K562 (cell line): ENCODE results near the gene RABL6. TPM values are rescaled to one million over a fixed set of nuclear protein-coding genes. Genes with fewer than 3 reads are reported as not detected.
"Not testable (repeated sequence)": the region's sequence is repeated elsewhere in the genome, so short reads cannot be mapped to it uniquely, and the experiment has no call there.

ENCODE experiments used
- ATAC-seq: fragments of 200-7000 bp; cut with Tn5 transposase; 3 replicates; pipeline ENCODE4 v1.9.1; 2020; ENCODE audit warnings: moderate library complexity
- BruUV-seq: library from RNA; stranded (reverse); fragments of 400-500 nt; replicated peaks from 2 replicates; lab custom pipeline; 2021; lab: Mats Ljungman, UMichigan
- CTCF ChIA-PET: fragments of 300-600 bp; formaldehyde crosslinking; extraction: SDS; loops from one replicate; lab custom pipeline; 2021; ENCODE audit warnings: low intra/inter-chr PET ratio; lab: Yijun Ruan, JAX
- POLR2A ChIA-PET: fragments of 300-600, 350-650 bp; sonication (Branson Sonifier 250); formaldehyde crosslinking; extraction: SDS; loops from one replicate; lab custom pipeline; 2021; ENCODE audit warnings: antibody characterized with exemption, inconsistent platforms; lab: Yijun Ruan, JAX
- DNase-seq, 4 experiments: peaks; one replicate each; pipeline versions ENCODE4 v3.0.0 to v3.0.0-alpha.2; 2011 to 2018; ENCODE audit warnings: low spot score in 3 of 4, mixed read lengths in 3 of 4; ENCODE audit errors: extremely low read depth in 1 of 4
- FAIRE-seq: peaks from 2 replicates; lab custom pipeline; 2011; peaks lifted over from hg19 to GRCh38; lab: Jason Lieb, UNC
- H2AFZ ChIP-seq: 2 replicates; pipeline ENCODE4 v1.6.0; 2011; ENCODE audit warnings: low read depth, low read length, control low read depth, inconsistent platforms
- H3K27ac ChIP-seq: fragments of 200-600 bp; 3 replicates; pipeline ENCODE4 v1.8.0; 2011; ENCODE audit warnings: low read depth, mild to moderate bottlenecking, control low read depth, inconsistent platforms, low read length, moderate library complexity, mixed read lengths; ENCODE audit errors: extremely low read depth
- H3K27me3 ChIP-seq, 2 experiments: fragments of 300-600 bp in 1 of 2; 2 replicates in 1 of 2; 3 replicates in 1 of 2; pipeline versions ENCODE4 v1.6.0 to v1.8.0; 2011; ENCODE audit warnings: inconsistent platforms in 2 of 2, low read length in 2 of 2, mild to moderate bottlenecking in 1 of 2, mixed read lengths in 1 of 2, moderate library complexity in 1 of 2; ENCODE audit not compliant: control insufficient read depth in 2 of 2, insufficient read depth in 2 of 2
- H3K36me3 ChIP-seq: fragments of 300-600 bp; 3 replicates; pipeline ENCODE4 v1.8.0; 2011; ENCODE audit warnings: mild to moderate bottlenecking, low read length, inconsistent platforms; ENCODE audit not compliant: control insufficient read depth, insufficient read depth
- H3K4me1 ChIP-seq, 2 experiments: fragments of 200-600 bp in 1 of 2; replicated peaks in 1 of 2; 2 replicates in 1 of 2; 3 replicates in 1 of 2; pipeline versions ENCODE4 v1.5.1 to v1.8.0; 2011; ENCODE audit warnings: inconsistent platforms in 2 of 2, low read length in 2 of 2, mild to moderate bottlenecking in 1 of 2, mixed read lengths in 1 of 2, moderate library complexity in 1 of 2; ENCODE audit not compliant: control insufficient read depth in 2 of 2, insufficient read depth in 2 of 2
- H3K4me2 ChIP-seq: 2 replicates; pipeline ENCODE4 v1.6.1; 2011; ENCODE audit warnings: low read length, control low read depth, inconsistent platforms, mixed read lengths; ENCODE audit not compliant: insufficient read depth
- H3K4me3 ChIP-seq: fragments of 200-600 bp; sonication (generic), shearing (Covaris generic); 2 replicates; pipeline ENCODE4 v1.5.1; 2016; ENCODE audit warnings: control low read depth, inconsistent platforms
- H3K79me2 ChIP-seq: fragments of 200-600 bp; 3 replicates; pipeline ENCODE4 v1.8.0; 2011; ENCODE audit warnings: low read length, inconsistent platforms; ENCODE audit not compliant: control insufficient read depth, insufficient read depth
- H3K9ac ChIP-seq, 2 experiments: 2 replicates each; pipeline versions ENCODE4 v1.6.0 to v1.6.1; 2011; ENCODE audit warnings: low read depth in 2 of 2, low read length in 2 of 2, control low read depth in 1 of 2, inconsistent platforms in 1 of 2, mild to moderate bottlenecking in 1 of 2, mixed read lengths in 1 of 2; ENCODE audit not compliant: insufficient read depth in 1 of 2
- H3K9me1 ChIP-seq: one replicate; pipeline ENCODE4 v1.6.0; 2011; ENCODE audit warnings: inconsistent platforms, mild to moderate bottlenecking, low read length, moderate library complexity; ENCODE audit not compliant: control insufficient read depth, insufficient read depth
- H3K9me3 ChIP-seq: replicated peaks from 2 replicates; pipeline ENCODE4 v1.5.1; 2011; ENCODE audit warnings: low read depth, low read length, inconsistent platforms; ENCODE audit not compliant: control insufficient read depth, insufficient read depth
- H4K20me1 ChIP-seq: replicated peaks from 2 replicates; pipeline ENCODE4 v1.6.1; 2011; ENCODE audit warnings: low read length, inconsistent platforms, mixed read lengths; ENCODE audit not compliant: control insufficient read depth, insufficient read depth
- ATF7 ChIP-seq: fragments of 450-650 bp; IDR thresholded peaks from 2 replicates; pipeline ENCODE4 v1.7.1; 2014; ENCODE audit warnings: mild to moderate bottlenecking, moderate library complexity
- BHLHE40 ChIP-seq: IDR thresholded peaks from 2 replicates; pipeline ENCODE4 v1.6.1; 2011; ENCODE audit warnings: low read length, improper control_type of control experiment
- CXXC5 ChIP-seq: fragments of 250-450 bp; sonication (Bioruptor Pico); IDR thresholded peaks from 2 replicates; pipeline ENCODE4 v1.8.0; 2022; ENCODE audit warnings: inconsistent platforms, mild to moderate bottlenecking, moderate library complexity
- FOSL1 ChIP-seq: fragments of 200-800 bp; sonication (Bioruptor generic); conservative IDR thresholded peaks from 2 replicates; pipeline ENCODE4 v1.6.1; 2016; ENCODE audit warnings: missing genetic modification characterization, missing compliant biosample characterization
- JUND ChIP-seq, 2 experiments: IDR thresholded peaks; 2 replicates in 1 of 2; 3 replicates in 1 of 2; pipeline ENCODE4 v1.6.1; 2011; ENCODE audit warnings: borderline replicate concordance in 2 of 2, low read depth in 2 of 2, low read length in 2 of 2, improper control_type of control experiment in 1 of 2, missing biosample characterization in 1 of 2, missing genetic modification characterization in 1 of 2, missing genetic modification reagents in 1 of 2
- SMARCA4 ChIP-seq: fragments of 450-650 bp; IDR thresholded peaks from 2 replicates; pipeline ENCODE4 v1.6.1; 2016
- TOE1 ChIP-seq, 2 experiments: fragments of 450-650 bp in 1 of 2; sonication (generic) in 1 of 2; formaldehyde crosslinking in 1 of 2; IDR thresholded peaks; 2 replicates each; pipeline versions ENCODE4 v1.7.1 to v1.8.0; 2016 to 2022; ENCODE audit warnings: borderline replicate concordance in 2 of 2, mild to moderate bottlenecking in 2 of 2, antibody characterized with exemption in 1 of 2, inconsistent platforms in 1 of 2, low read depth in 1 of 2, missing genetic modification reagents in 1 of 2, moderate library complexity in 1 of 2
- ZEB2 ChIP-seq: fragments of 450-650 bp; IDR thresholded peaks from 2 replicates; pipeline ENCODE4 v1.6.1; 2016
- WGBS: fragments of 100-300 bp; shearing (Covaris generic); methylation state at CpG from one replicate; pipeline ENCODE4 v1.1.6; 2016; ENCODE audit warnings: low coverage, mixed read lengths; ENCODE audit not compliant: insufficient coverage; ENCODE audit errors: missing lambda C conversion rate; 5-methylcytosine and 5-hydroxymethylcytosine counted together
- in situ Hi-C: fragments of 300-500 bp; cut with MboI; formaldehyde crosslinking; loops from 4 replicates; pipeline ENCODE4 v1.15.0; 2018; ENCODE audit warnings: inconsistent platforms, mixed read lengths
- intact Hi-C: fragments of 100-400 bp; cut with micrococcal nuclease; formaldehyde crosslinking; loops from 2 replicates; pipeline ENCODE4 v1.14.2; 2022
- polyA plus RNA-seq, 8 experiments: library from polyadenylated mRNA; depleted of rRNA in 4 of 8; stranded (reverse) in 5 of 8; unstranded in 3 of 8; fragments of >200 nt; fragmentation: Nextera tagmentation in 2 of 8; fragmentation: Illumina TruSeq in 1 of 8; extraction: Ambion mirVana in 2 of 8; extraction: Trizol in 1 of 8; gene quantifications; 2 replicates each; pipeline versions ENCODE4 v1.2.1 to v1.2.3, GENCODE V29; 2011 to 2014; ENCODE audit warnings: inconsistent platforms in 1 of 8, missing spikeins in 1 of 8
- total RNA-seq, 7 experiments: library from RNA; depleted of rRNA in 6 of 7; stranded (reverse); fragments of >200 nt in 6 of 7; fragmentation: Illumina TruSeq in 2 of 7; extraction: Trizol in 2 of 7; gene quantifications; 2 replicates each; pipeline versions ENCODE4 v1.2.1 to v1.2.3, GENCODE V29; 2011 to 2021; ENCODE audit warnings: low replicate concordance in 1 of 7
- TF ChIP-seq, protein P1 (sequence below): sonication (generic); formaldehyde crosslinking; IDR thresholded peaks from 2 replicates; pipeline ENCODE4 v1.5.0; 2020; ENCODE audit warnings: missing genetic modification reagents
- TF ChIP-seq, protein P2 (sequence below), 2 experiments: fragments of 450-650 bp; formaldehyde crosslinking in 1 of 2; IDR thresholded peaks; 2 replicates each; pipeline versions ENCODE4 v1.4.0 to v1.6.1; 2014 to 2020; ENCODE audit warnings: mild to moderate bottlenecking in 2 of 2, borderline replicate concordance in 1 of 2, low read depth in 1 of 2

Gene RABL6
- total and polyA plus RNA-seq, 9 of the 15 experiments (the other 6 are each of a cell fraction or from before 2014, with no cell fraction given) = 5.6 to 181 (median 84.5) TPM

DNA sequence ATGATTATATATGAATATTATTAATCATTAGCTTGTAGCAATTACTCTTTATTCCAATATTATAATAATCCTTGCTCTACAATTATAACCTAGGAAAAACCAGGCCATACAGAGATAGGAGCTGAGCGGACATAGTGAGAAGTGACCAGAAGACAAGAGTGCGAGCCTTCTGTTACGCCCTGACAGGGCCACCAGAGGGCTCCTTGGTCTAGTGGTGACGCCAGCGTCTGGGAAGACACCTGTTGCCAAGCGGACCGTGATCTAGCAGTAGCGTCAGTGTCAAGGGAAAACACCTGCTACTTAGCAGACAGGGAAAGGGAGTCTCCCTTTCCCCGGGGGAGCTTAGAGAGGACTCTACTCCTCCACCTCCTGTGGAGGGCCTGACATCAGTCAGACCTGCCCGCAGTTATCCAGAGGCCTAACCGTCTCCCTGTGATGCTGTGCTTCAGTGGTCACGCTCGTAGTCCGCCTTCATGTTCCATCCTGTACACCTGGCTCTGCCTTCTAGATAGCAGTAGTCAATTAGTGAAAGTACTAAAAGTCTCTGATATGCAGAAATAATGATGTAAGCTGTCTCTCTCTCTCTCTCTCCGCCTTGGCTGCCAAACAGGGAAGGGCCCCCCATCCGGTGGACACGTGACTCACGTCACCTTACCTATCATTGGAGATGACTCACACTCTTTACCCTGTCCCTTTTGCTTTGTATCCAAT lies 41.2 kb upstream of the RABL6 start:
- DNase-seq = peak in 1 of 4 experiments; percentile 75
- not testable (repeated sequence) for H3K27ac ChIP-seq; TF ChIP-seq JUND (tag; IDR thresholded peaks at IDR 0.05; ENCODE audit: borderline replicate concordance, low read depth, low read length); TOE1 (CRISPR knock-in tag; IDR thresholded peaks at IDR 0.05; ENCODE audit: borderline replicate concordance, low read depth)
- H3K4me2 ChIP-seq = peak overlapping the region; percentile 37
- TF ChIP-seq CXXC5 (peak; percentile 58), ATF7 (peak; percentile 45), ZEB2 (peak; percentile 74; the same call in 1 of the 2 replicates), BHLHE40 (peak; percentile 63; the same call in 1 of the 2 replicates), JUND (IDR thresholded peaks at IDR 0.05; ENCODE audit: borderline replicate concordance, low read depth, low read length) (peak; percentile 70; the same call in 1 of the 2 replicates), FOSL1 (peak; percentile 51), SMARCA4 (peak; percentile 18; the same call in 1 of the 2 replicates), TOE1 (IDR thresholded peaks at IDR 0.05; ENCODE audit: borderline replicate concordance) (peak; percentile 76)
- TF ChIP-seq, protein P1, sequence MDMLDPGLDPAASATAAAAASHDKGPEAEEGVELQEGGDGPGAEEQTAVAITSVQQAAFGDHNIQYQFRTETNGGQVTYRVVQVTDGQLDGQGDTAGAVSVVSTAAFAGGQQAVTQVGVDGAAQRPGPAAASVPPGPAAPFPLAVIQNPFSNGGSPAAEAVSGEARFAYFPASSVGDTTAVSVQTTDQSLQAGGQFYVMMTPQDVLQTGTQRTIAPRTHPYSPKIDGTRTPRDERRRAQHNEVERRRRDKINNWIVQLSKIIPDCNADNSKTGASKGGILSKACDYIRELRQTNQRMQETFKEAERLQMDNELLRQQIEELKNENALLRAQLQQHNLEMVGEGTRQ (CRISPR knock-in tag) = peak; percentile 81
- TF ChIP-seq, protein P2, sequence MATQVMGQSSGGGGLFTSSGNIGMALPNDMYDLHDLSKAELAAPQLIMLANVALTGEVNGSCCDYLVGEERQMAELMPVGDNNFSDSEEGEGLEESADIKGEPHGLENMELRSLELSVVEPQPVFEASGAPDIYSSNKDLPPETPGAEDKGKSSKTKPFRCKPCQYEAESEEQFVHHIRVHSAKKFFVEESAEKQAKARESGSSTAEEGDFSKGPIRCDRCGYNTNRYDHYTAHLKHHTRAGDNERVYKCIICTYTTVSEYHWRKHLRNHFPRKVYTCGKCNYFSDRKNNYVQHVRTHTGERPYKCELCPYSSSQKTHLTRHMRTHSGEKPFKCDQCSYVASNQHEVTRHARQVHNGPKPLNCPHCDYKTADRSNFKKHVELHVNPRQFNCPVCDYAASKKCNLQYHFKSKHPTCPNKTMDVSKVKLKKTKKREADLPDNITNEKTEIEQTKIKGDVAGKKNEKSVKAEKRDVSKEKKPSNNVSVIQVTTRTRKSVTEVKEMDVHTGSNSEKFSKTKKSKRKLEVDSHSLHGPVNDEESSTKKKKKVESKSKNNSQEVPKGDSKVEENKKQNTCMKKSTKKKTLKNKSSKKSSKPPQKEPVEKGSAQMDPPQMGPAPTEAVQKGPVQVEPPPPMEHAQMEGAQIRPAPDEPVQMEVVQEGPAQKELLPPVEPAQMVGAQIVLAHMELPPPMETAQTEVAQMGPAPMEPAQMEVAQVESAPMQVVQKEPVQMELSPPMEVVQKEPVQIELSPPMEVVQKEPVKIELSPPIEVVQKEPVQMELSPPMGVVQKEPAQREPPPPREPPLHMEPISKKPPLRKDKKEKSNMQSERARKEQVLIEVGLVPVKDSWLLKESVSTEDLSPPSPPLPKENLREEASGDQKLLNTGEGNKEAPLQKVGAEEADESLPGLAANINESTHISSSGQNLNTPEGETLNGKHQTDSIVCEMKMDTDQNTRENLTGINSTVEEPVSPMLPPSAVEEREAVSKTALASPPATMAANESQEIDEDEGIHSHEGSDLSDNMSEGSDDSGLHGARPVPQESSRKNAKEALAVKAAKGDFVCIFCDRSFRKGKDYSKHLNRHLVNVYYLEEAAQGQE (IDR thresholded peaks at IDR 0.05; ENCODE audit: borderline replicate concordance) = peak; percentile 6; the same call in 1 of the 2 replicates
- TF ChIP-seq, protein P2 (CRISPR knock-in tag; IDR thresholded peaks at IDR 0.05; ENCODE audit: low read depth) = not testable (repeated sequence)

More for the DNA sequence above, 41.2 kb upstream of the RABL6 start:
- H4K20me1 ChIP-seq, BruUV-seq, H3K79me2 ChIP-seq, in situ Hi-C loops, H2AFZ ChIP-seq, H3K9ac ChIP-seq, ATAC-seq, H3K27me3 ChIP-seq, H3K9me3 ChIP-seq, H3K4me3 ChIP-seq, H3K9me1 ChIP-seq, H3K36me3 ChIP-seq: not testable (repeated sequence)
- intact Hi-C loops = loop anchor here (1.0 kb wide), 1 partner anchor 18 kb away; no protein-coding TSS in a partner anchor
- CTCF ChIA-PET = interaction anchor here (1.3 to 1.4 kb wide), 2 partner anchors 18 to 24 kb away, joined by 4 to 8 read pairs; partner anchors contain the start of gene TMEM141
- POLR2A ChIA-PET = interaction anchor here (0.9 to 1.2 kb wide), 4 partner anchors 8 to 40 kb away, joined by 3 to 5 read pairs (median 3); no protein-coding TSS in a partner anchor
- peaks cover 16 to 51% of the 10 kb centered on the region in 2 experiments; a peak in 4 of 5 replicates for H3K4me1 ChIP-seq
- FAIRE-seq = peak; percentile 86
- 11% methylated on average over 9 of the region's 18 CpGs for WGBS
